WI38 (cell line): ENCODE data around the gene KCNIP1.

Source experiments
- H3K4me3 ChIP-seq: 2 replicates; pipeline ENCODE4 v1.5.1; 2011; ENCODE audit warnings: low read depth, mild to moderate bottlenecking, control low read depth, low read length
- TF ChIP-seq, protein P1 (sequence below): IDR thresholded peaks from 2 replicates; pipeline ENCODE4 v1.5.1; 2012; ENCODE audit warnings: low read depth, mild to moderate bottlenecking, control low read depth, low read length

Gene KCNIP1

DNA sequence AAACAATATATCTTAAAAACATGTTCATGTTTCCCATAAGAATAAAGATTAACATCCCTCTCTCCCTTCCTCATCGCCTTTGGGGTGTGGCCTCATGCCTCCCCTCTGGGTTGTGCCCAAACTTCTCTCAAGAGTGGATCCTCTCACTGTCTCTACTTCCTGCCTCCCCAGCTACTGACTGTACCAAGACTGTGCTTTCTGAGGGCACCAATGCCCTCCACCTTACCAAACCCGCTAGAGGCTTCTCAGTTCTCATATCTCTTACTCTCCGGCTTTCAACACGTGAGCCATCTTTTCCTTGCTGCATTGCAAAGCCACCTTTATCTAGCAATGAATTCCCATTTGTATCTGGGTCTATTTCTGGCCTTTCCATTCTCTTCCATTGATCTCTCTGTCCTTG is 34.4 kb upstream of the KCNIP1 start:
- TF ChIP-seq, protein P1, sequence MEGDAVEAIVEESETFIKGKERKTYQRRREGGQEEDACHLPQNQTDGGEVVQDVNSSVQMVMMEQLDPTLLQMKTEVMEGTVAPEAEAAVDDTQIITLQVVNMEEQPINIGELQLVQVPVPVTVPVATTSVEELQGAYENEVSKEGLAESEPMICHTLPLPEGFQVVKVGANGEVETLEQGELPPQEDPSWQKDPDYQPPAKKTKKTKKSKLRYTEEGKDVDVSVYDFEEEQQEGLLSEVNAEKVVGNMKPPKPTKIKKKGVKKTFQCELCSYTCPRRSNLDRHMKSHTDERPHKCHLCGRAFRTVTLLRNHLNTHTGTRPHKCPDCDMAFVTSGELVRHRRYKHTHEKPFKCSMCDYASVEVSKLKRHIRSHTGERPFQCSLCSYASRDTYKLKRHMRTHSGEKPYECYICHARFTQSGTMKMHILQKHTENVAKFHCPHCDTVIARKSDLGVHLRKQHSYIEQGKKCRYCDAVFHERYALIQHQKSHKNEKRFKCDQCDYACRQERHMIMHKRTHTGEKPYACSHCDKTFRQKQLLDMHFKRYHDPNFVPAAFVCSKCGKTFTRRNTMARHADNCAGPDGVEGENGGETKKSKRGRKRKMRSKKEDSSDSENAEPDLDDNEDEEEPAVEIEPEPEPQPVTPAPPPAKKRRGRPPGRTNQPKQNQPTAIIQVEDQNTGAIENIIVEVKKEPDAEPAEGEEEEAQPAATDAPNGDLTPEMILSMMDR, result no peak
- H3K4me3 ChIP-seq, result no peak overlapping the region

GRCh38 chr5:170470275-170470674 is 33.5 kb upstream of the KCNIP1 start:
- H3K4me3 ChIP-seq, result no peak overlapping the region
- TF ChIP-seq, protein P1, result no peak

GRCh38 chr5:170470808-170471404 is 32.9 kb upstream of the KCNIP1 start:
- TF ChIP-seq, protein P1, result no peak
- no peak overlapping the region for H3K4me3 ChIP-seq

DNA sequence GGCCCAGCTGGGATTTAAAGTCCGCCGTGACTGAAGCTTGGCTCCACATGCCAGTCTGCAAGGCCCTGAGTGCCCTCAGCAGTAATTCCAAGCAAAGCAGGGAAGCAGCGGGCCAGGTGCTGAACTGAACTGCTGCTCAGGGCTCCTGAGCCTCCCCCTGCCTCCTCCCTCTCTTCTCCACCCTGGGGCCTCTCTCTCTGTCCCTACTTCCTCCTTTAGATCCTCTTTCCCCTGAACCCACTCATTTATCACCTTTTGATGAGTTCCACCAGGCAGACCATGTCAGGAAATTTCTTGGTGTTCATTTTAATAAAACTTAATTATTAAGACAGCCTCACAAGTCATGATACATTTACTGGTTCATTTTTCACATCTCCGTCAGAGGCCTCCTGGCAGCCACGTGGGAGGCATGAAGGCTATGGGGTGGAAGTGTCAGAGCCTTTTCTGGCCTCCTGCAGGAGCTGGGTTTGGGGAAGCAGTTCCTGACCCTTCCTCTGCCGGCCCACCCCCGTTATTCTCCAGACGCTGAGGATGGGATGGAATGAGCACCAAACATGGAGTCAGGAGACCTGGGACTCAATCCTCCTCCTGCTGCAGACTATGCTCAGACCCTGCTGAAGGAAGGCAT is 32.2 kb upstream of the KCNIP1 start:
- TF ChIP-seq, protein P1, result no peak
- no peak overlapping the region for H3K4me3 ChIP-seq

GRCh38 chr5:170473642-170474041 is 30.2 kb upstream of the KCNIP1 start:
- no peak overlapping the region for H3K4me3 ChIP-seq
- TF ChIP-seq, protein P1, result no peak

DNA sequence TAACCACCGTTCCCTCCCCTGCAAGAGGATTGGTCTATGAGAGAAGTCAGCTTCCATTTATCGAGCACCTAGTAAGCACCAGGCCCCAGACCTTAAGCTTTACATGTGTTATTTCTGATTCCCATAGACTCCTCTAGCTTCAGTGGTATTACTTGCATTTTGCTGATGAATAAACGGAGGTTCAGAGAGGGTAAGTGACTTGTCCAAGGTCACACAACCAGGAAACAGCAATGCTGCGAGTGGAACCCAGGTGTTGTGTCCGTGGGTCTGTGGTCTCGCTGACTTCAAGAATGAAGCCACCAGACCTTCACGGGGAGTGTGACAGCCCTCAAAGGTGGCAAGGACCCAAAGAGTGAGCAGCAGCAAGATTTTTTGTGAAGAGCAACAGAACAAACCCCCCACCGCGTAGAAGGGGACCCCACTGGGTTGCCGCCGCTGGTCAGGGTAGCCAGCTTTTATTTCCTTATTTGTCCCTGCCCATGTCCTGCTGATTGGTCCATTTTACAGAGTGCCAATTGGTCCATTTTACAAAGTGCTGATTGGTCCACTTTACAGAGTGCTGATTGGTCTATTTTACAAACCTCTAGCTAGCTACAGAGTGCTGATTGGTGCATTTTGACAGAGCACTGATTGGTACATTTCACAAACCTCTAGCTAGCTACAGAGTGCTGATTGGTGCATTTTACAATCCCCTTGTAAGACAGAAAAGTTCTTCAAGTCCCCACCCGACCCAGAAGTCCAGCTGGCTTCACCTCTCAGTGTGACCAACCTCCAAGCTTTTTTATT is 29.1 kb upstream of the KCNIP1 start:
- TF ChIP-seq, protein P1, result no peak
- no peak overlapping the region for H3K4me3 ChIP-seq
